Stimulated activated CD8-positive, alpha-beta memory T cell treated with anti-CD3 and anti-CD28 coated beads, Interleukin-4, amount 100 ng/mL, for 48 hours (primary cell): ENCODE measurements around the gene HSDL1.

Experiments
- DNase-seq: peaks from one replicate; pipeline ENCODE4 v3.0.0-alpha.2; 2020

HSDL1 gene

GRCh38 chr16:84175350-84176081, 30.5 kb upstream of the HSDL1 start:
- DNase-seq = peak; percentile 80

GRCh38 chr16:84174396-84174795, 29.4 kb upstream of the HSDL1 start:
- no peak for DNase-seq

- DNase-seq = no peak
Observed at GRCh38 chr16:84169765-84170310, 24.9 kb upstream of the HSDL1 start.

GRCh38 chr16:84166796-84167695, 22.1 kb upstream of the HSDL1 start:
- DNase-seq = peak; percentile 65

- no peak for DNase-seq
Observed at GRCh38 chr16:84165746-84166145, 20.8 kb upstream of the HSDL1 start.

- DNase-seq = no peak
Observed at GRCh38 chr16:84161801-84162200, 16.8 kb upstream of the HSDL1 start.

GRCh38 chr16:84161037-84161436, 16.1 kb upstream of the HSDL1 start:
- DNase-seq = no peak

GRCh38 chr16:84159800-84160199, 14.8 kb upstream of the HSDL1 start:
- no peak for DNase-seq

GRCh38 chr16:84159007-84159406, 14.0 kb upstream of the HSDL1 start:
- no peak for DNase-seq

- no peak for DNase-seq
Observed at GRCh38 chr16:84156342-84156784, 11.4 kb upstream of the HSDL1 start.

GRCh38 chr16:84155771-84156170, 10.8 kb upstream of the HSDL1 start:
- no peak for DNase-seq

- DNase-seq = no peak
Observed at GRCh38 chr16:84155226-84155625, 10.2 kb upstream of the HSDL1 start.

- no peak for DNase-seq
Observed at GRCh38 chr16:84153660-84154214, 8.8 kb upstream of the HSDL1 start.

- no peak for DNase-seq
Observed at GRCh38 chr16:84150926-84151325, 5.9 kb upstream of the HSDL1 start.

GRCh38 chr16:84144209-84144858, 643 bp downstream of the HSDL1 start:
- peak; percentile 67 for DNase-seq

- DNase-seq = no peak
Observed at GRCh38 chr16:84143784-84144199, 1.2 kb downstream of the HSDL1 start.

- DNase-seq = no peak
Observed at GRCh38 chr16:84143081-84143480, 1.9 kb downstream of the HSDL1 start.

GRCh38 chr16:84141143-84141670, 3.8 kb downstream of the HSDL1 start:
- DNase-seq = no peak

- DNase-seq = no peak
Observed at GRCh38 chr16:84139628-84140258, 5.2 kb downstream of the HSDL1 start.

GRCh38 chr16:84138824-84139627, 6.0 kb downstream of the HSDL1 start:
- peak; percentile 52 for DNase-seq

- DNase-seq = no peak
Observed at GRCh38 chr16:84138500-84138823, 6.5 kb downstream of the HSDL1 start.
